HepG2 (cell line): ENCODE measurements around the gene BTN1A1. TPM values are rescaled to one million over a fixed set of nuclear protein-coding genes. Genes with fewer than 3 reads are reported as not detected.

Experiments
- CHD2 ChIP-seq: IDR thresholded peaks from 2 replicates; pipeline ENCODE4 v1.6.1; 2011; ENCODE audit warnings: low read depth, low read length, improper control_type of control experiment
- EHMT2 ChIP-seq: fragments of 200-600 bp; sonication (generic); IDR thresholded peaks from 2 replicates; pipeline ENCODE4 v1.7.0; 2017; ENCODE audit warnings: antibody characterized with exemption, low read depth, low read length, borderline replicate concordance
- HNRNPLL ChIP-seq: fragments of 200-400 bp; formaldehyde crosslinking; IDR thresholded peaks from 2 replicates; pipeline ENCODE4 v1.6.1; 2017; ENCODE audit warnings: mild to moderate bottlenecking, low read depth, low read length; ENCODE audit not compliant: poor library complexity, severe bottlenecking
- KDM5B ChIP-seq: sonication (generic); formaldehyde crosslinking; IDR thresholded peaks from 2 replicates; pipeline ENCODE4 v1.4.0; 2020; ENCODE audit warnings: missing genetic modification reagents, mild to moderate bottlenecking, borderline replicate concordance
- KLF13 ChIP-seq: sonication (generic); formaldehyde crosslinking; IDR thresholded peaks from 2 replicates; pipeline ENCODE4 v1.4.0; 2020; ENCODE audit warnings: mild to moderate bottlenecking, missing genetic modification reagents
- MLLT10 ChIP-seq: sonication (generic); formaldehyde crosslinking; IDR thresholded peaks from 2 replicates; pipeline ENCODE4 v1.4.0; 2020; ENCODE audit warnings: missing genetic modification reagents
- NAIF1 ChIP-seq: sonication (generic); formaldehyde crosslinking; IDR thresholded peaks from 2 replicates; pipeline ENCODE4 v1.5.0; 2020; ENCODE audit warnings: mild to moderate bottlenecking, missing genetic modification reagents, borderline replicate concordance
- PCBP2 ChIP-seq: fragments of 200-400 bp; formaldehyde crosslinking; optimal IDR thresholded peaks from 2 replicates; pipeline ENCODE3; 2018; ENCODE audit warnings: low read length, low read depth; ENCODE audit not compliant: poor library complexity, severe bottlenecking
- SRF ChIP-seq: IDR thresholded peaks from 2 replicates; pipeline ENCODE4 v1.6.1; 2011; ENCODE audit warnings: mild to moderate bottlenecking, low read depth, low read length, moderate library complexity
- ZFP36L2 ChIP-seq: sonication (generic); formaldehyde crosslinking; IDR thresholded peaks from 2 replicates; pipeline ENCODE4 v1.4.0; 2020; ENCODE audit warnings: missing genetic modification reagents
- ZNF326 ChIP-seq: sonication (generic); formaldehyde crosslinking; IDR thresholded peaks from 2 replicates; pipeline ENCODE4 v1.4.0; 2020; ENCODE audit warnings: missing genetic modification reagents, borderline replicate concordance
- ZNF441 ChIP-seq: sonication (generic); formaldehyde crosslinking; IDR thresholded peaks from 2 replicates; pipeline ENCODE4 v1.7.0; 2021; ENCODE audit warnings: missing genetic modification reagents, borderline replicate concordance
- ZNF564 ChIP-seq: sonication (generic); formaldehyde crosslinking; IDR thresholded peaks from 2 replicates; pipeline ENCODE4 v1.8.1; 2023; ENCODE audit warnings: mild to moderate bottlenecking, missing genetic modification reagents
- ZNF737 ChIP-seq: sonication (generic); formaldehyde crosslinking; IDR thresholded peaks from 2 replicates; pipeline ENCODE4 v1.5.0; 2020; ENCODE audit warnings: missing genetic modification reagents, mild to moderate bottlenecking, borderline replicate concordance
- ZNF766 ChIP-seq: sonication (generic); formaldehyde crosslinking; IDR thresholded peaks from 2 replicates; pipeline ENCODE4 v1.5.0; 2020; ENCODE audit warnings: missing genetic modification reagents, borderline replicate concordance
- ZNF775 ChIP-seq: sonication (generic); formaldehyde crosslinking; IDR thresholded peaks from 2 replicates; pipeline ENCODE4 v1.4.0; 2020; ENCODE audit warnings: missing genetic modification reagents, mild to moderate bottlenecking, moderate library complexity, borderline replicate concordance
- polyA plus RNA-seq, 8 experiments: library from polyadenylated mRNA; depleted of rRNA in 3 of 8; stranded (reverse) in 7 of 8; unstranded in 1 of 8; fragments of >200 nt; fragmentation: Illumina TruSeq in 4 of 8; extraction: Trizol in 4 of 8; gene quantifications; 2 replicates each; pipeline versions ENCODE4 v1.2.1 to v1.2.3, GENCODE V29; 2011 to 2016; ENCODE audit warnings: low read depth in 4 of 8, missing spikeins in 1 of 8, mixed read lengths in 1 of 8; ENCODE audit not compliant: insufficient read depth in 1 of 8
- total RNA-seq, 5 experiments: library from RNA; depleted of rRNA; stranded (reverse); fragments of >200 nt; fragmentation: Illumina TruSeq; extraction: Trizol; gene quantifications; 2 replicates each; pipeline ENCODE4 v1.2.3, GENCODE V29; 2016; ENCODE audit warnings: low read depth in 1 of 5
- TF ChIP-seq, protein P1 (sequence below): sonication (generic); formaldehyde crosslinking; IDR thresholded peaks from 2 replicates; pipeline ENCODE4 v1.4.0; 2020; ENCODE audit warnings: low read depth, mild to moderate bottlenecking, missing genetic modification reagents
- TF ChIP-seq, protein P2 (sequence below): sonication (generic); formaldehyde crosslinking; IDR thresholded peaks from 2 replicates; pipeline ENCODE4 v1.5.1; 2020; ENCODE audit warnings: mild to moderate bottlenecking, missing genetic modification reagents
- TF ChIP-seq, protein P3 (sequence below): sonication (generic); formaldehyde crosslinking; IDR thresholded peaks from 2 replicates; pipeline ENCODE4 v1.5.0; 2020; ENCODE audit warnings: mild to moderate bottlenecking, low read depth, missing genetic modification reagents, borderline replicate concordance
- TF ChIP-seq, protein P4 (sequence below): IDR thresholded peaks from 2 replicates; pipeline ENCODE4 v1.4.0; 2020; ENCODE audit warnings: mild to moderate bottlenecking, missing genetic modification reagents

Gene BTN1A1
- total and polyA plus RNA-seq, 2 of the 13 experiments (the other 11 are each of a cell fraction or from before 2014, with no cell fraction given): 0.04 TPM; not detected in 1

DNA sequence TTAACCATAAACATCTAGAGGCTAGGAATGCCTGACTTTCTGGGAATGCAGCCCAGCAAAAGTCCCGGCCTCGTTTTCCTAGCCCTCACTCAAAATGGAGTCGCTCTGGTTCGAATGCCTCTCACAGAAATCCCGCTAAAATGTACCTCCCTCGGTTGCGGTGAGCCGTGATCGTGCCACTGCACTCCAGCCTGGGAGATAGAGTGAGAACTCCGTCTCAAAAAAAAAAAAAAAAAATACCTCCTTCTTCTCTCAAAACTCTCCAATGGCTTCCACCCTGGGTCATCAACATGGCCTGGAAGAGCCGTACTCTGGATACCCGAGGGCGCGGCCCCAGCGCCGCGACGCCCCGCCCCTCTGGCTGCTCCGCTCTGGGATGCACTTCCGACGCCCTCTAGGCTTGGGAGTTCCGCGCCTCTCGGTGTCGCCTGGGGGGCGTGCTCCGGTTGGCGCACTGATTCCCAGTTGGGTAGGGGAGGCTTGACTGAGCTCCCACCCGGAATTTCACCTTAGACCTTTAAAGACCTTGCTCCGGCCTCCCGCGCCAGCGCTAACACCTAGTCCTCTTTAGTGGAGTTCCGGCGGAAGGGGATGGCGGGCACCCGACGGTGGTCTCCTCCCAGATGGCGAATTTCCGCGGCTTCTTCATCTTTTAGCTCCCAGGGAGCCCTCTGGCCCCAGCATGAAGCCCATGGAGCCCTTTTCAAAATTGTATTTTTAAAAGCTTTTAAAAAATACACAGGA is 50.3 kb downstream of the BTN1A1 start (continued):
- TF ChIP-seq NAIF1 (CRISPR knock-in tag) (no peak), KLF13 (no peak), ZNF441 (CRISPR knock-in tag) (peak; percentile 72; the same call in 1 of the 2 replicates), HNRNPLL (peak; percentile 87), KDM5B (CRISPR knock-in tag) (peak; percentile 76; the same call in 1 of the 2 replicates), PCBP2 (no peak), SRF (no peak), ZNF326 (CRISPR knock-in tag) (no peak), ZNF737 (CRISPR knock-in tag) (no peak), ZNF775 (CRISPR knock-in tag) (no peak), ZNF766 (CRISPR knock-in tag) (no peak; the same call in 1 of the 2 replicates), MLLT10 (CRISPR knock-in tag) (no peak), EHMT2 (no peak), CHD2 (no peak), ZFP36L2 (no peak), ZNF564 (CRISPR knock-in tag) (no peak)
- TF ChIP-seq, protein P1, sequence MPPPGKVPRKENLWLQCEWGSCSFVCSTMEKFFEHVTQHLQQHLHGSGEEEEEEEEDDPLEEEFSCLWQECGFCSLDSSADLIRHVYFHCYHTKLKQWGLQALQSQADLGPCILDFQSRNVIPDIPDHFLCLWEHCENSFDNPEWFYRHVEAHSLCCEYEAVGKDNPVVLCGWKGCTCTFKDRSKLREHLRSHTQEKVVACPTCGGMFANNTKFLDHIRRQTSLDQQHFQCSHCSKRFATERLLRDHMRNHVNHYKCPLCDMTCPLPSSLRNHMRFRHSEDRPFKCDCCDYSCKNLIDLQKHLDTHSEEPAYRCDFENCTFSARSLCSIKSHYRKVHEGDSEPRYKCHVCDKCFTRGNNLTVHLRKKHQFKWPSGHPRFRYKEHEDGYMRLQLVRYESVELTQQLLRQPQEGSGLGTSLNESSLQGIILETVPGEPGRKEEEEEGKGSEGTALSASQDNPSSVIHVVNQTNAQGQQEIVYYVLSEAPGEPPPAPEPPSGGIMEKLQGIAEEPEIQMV (CRISPR knock-in tag): peak; percentile 62; the same call in 1 of the 2 replicates
- TF ChIP-seq, protein P2, sequence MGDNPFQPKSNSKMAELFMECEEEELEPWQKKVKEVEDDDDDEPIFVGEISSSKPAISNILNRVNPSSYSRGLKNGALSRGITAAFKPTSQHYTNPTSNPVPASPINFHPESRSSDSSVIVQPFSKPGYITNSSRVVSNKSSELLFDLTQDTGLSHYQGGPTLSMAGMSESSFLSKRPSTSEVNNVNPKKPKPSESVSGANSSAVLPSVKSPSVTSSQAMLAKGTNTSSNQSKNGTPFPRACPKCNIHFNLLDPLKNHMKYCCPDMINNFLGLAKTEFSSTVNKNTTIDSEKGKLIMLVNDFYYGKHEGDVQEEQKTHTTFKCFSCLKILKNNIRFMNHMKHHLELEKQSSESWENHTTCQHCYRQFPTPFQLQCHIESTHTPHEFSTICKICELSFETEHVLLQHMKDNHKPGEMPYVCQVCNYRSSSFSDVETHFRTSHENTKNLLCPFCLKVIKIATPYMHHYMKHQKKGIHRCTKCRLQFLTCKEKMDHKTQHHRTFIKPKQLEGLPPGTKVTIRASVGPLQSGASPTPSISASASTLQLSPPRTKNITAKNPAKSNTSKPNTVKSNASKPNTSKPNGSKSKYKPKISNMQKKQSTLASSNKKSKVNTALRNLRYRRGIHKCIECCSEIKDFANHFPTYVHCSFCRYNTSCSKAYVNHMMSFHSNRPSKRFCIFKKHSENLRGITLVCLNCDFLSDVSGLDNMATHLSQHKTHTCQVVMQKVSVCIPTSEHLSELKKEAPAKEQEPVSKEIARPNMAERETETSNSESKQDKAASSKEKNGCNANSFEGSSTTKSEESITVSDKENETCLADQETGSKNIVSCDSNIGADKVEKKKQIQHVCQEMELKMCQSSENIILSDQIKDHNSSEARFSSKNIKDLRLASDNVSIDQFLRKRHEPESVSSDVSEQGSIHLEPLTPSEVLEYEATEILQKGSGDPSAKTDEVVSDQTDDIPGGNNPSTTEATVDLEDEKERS (CRISPR knock-in tag): peak; percentile 65; the same call in 1 of the 2 replicates
- TF ChIP-seq, protein P3, sequence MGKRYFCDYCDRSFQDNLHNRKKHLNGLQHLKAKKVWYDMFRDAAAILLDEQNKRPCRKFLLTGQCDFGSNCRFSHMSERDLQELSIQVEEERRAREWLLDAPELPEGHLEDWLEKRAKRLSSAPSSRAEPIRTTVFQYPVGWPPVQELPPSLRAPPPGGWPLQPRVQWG: no peak
- TF ChIP-seq, protein P4, sequence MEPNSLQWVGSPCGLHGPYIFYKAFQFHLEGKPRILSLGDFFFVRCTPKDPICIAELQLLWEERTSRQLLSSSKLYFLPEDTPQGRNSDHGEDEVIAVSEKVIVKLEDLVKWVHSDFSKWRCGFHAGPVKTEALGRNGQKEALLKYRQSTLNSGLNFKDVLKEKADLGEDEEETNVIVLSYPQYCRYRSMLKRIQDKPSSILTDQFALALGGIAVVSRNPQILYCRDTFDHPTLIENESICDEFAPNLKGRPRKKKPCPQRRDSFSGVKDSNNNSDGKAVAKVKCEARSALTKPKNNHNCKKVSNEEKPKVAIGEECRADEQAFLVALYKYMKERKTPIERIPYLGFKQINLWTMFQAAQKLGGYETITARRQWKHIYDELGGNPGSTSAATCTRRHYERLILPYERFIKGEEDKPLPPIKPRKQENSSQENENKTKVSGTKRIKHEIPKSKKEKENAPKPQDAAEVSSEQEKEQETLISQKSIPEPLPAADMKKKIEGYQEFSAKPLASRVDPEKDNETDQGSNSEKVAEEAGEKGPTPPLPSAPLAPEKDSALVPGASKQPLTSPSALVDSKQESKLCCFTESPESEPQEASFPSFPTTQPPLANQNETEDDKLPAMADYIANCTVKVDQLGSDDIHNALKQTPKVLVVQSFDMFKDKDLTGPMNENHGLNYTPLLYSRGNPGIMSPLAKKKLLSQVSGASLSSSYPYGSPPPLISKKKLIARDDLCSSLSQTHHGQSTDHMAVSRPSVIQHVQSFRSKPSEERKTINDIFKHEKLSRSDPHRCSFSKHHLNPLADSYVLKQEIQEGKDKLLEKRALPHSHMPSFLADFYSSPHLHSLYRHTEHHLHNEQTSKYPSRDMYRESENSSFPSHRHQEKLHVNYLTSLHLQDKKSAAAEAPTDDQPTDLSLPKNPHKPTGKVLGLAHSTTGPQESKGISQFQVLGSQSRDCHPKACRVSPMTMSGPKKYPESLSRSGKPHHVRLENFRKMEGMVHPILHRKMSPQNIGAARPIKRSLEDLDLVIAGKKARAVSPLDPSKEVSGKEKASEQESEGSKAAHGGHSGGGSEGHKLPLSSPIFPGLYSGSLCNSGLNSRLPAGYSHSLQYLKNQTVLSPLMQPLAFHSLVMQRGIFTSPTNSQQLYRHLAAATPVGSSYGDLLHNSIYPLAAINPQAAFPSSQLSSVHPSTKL (CRISPR knock-in tag): peak; percentile 81
